HepG2 (cell line): Measurements from ENCODE around the gene ABCC5. TPM values are rescaled to one million over a fixed set of nuclear protein-coding genes. Genes with fewer than 3 reads are reported as not detected.

Experiments used
- ATAC-seq: fragments of 200-7000 bp; cut with Tn5 transposase; 3 replicates; pipeline ENCODE4 v1.9.1; 2020; ENCODE audit warnings: mild to moderate bottlenecking, moderate library complexity
- BruUV-seq: library from RNA; stranded (reverse); fragments of 400-500 nt; replicated peaks from 2 replicates; lab custom pipeline; 2021; lab: Mats Ljungman, UMichigan
- CTCF ChIA-PET: fragments of 300-600 bp; formaldehyde crosslinking; extraction: SDS; loops from one replicate; lab custom pipeline; 2021; ENCODE audit warnings: low total read pairs, inconsistent platforms, low intra/inter-chr PET ratio; lab: Yijun Ruan, JAX
- POLR2A ChIA-PET: fragments of 350-600 bp; sonication (Branson Sonifier 250); formaldehyde crosslinking; loops from one replicate; lab custom pipeline; 2020; ENCODE audit warnings: antibody characterized with exemption, inconsistent platforms; lab: Yijun Ruan, JAX
- DNase-seq: peaks from one replicate; pipeline ENCODE4 v3.0.0-alpha.2; 2015; ENCODE audit warnings: low spot score
- FAIRE-seq: peaks from 3 replicates; lab custom pipeline; 2011; peaks lifted over from hg19 to GRCh38; lab: Jason Lieb, UNC
- H2AFZ ChIP-seq: one replicate; pipeline ENCODE4 v1.6.1; 2011; ENCODE audit warnings: low read length, inconsistent platforms
- H3K27ac ChIP-seq: fragments of 300-600 bp; 3 replicates; pipeline ENCODE4 v1.8.0; 2011; ENCODE audit warnings: mixed run types, mild to moderate bottlenecking, mixed read lengths, low read length, inconsistent platforms; ENCODE audit not compliant: insufficient read depth; ENCODE audit errors: extremely low read length
- H3K27me3 ChIP-seq, 2 experiments: fragments of 200-600 bp in 1 of 2; 2 replicates in 1 of 2; 3 replicates in 1 of 2; pipeline versions ENCODE4 v1.6.0 to v1.8.0; 2011; ENCODE audit warnings: low read length in 2 of 2, mild to moderate bottlenecking in 2 of 2, moderate library complexity in 2 of 2, inconsistent platforms in 1 of 2; ENCODE audit not compliant: insufficient read depth in 2 of 2, control insufficient read depth in 1 of 2
- H3K36me3 ChIP-seq, 2 experiments: fragments of 200-600 bp in 1 of 2; replicated peaks in 1 of 2; 2 replicates in 1 of 2; 3 replicates in 1 of 2; pipeline versions ENCODE4 v1.5.1 to v1.8.0; 2011; ENCODE audit warnings: low read length in 2 of 2, inconsistent platforms in 1 of 2; ENCODE audit not compliant: insufficient read depth in 2 of 2, control insufficient read depth in 1 of 2
- H3K4me1 ChIP-seq: 2 replicates; pipeline ENCODE4 v1.5.1; 2012; ENCODE audit warnings: low read length, inconsistent platforms; ENCODE audit not compliant: insufficient read depth
- H3K4me2 ChIP-seq: 2 replicates; pipeline ENCODE4 v1.6.0; 2011; ENCODE audit warnings: low read depth, low read length, inconsistent platforms
- H3K4me3 ChIP-seq, 3 experiments: fragments of 200-600 bp in 1 of 3; sonication (generic), shearing (Covaris generic) in 1 of 3; replicated peaks in 1 of 3; 2 replicates each; pipeline ENCODE4 v1.5.1; 2011 to 2016; ENCODE audit warnings: low read length in 3 of 3, inconsistent platforms in 2 of 3, low read depth in 2 of 3, mild to moderate bottlenecking in 2 of 3, control low read depth in 1 of 3, mixed read lengths in 1 of 3; ENCODE audit not compliant: insufficient read depth in 1 of 3
- H3K79me2 ChIP-seq: one replicate; pipeline ENCODE4 v1.6.1; 2011; ENCODE audit warnings: low read length, inconsistent platforms; ENCODE audit not compliant: insufficient read depth
- H3K9ac ChIP-seq: 2 replicates; pipeline ENCODE4 v1.6.0; 2011; ENCODE audit warnings: mild to moderate bottlenecking, low read depth, low read length, inconsistent platforms; ENCODE audit not compliant: insufficient read depth
- H3K9me3 ChIP-seq: 2 replicates; pipeline ENCODE4 v1.5.1; 2012; ENCODE audit warnings: mild to moderate bottlenecking, low read length
- H4K20me1 ChIP-seq: 2 replicates; pipeline ENCODE4 v1.6.0; 2011; ENCODE audit warnings: inconsistent platforms, mild to moderate bottlenecking, low read length, moderate library complexity; ENCODE audit not compliant: insufficient read depth
- ATF5 ChIP-seq: sonication (generic); formaldehyde crosslinking; IDR thresholded peaks from 2 replicates; pipeline ENCODE4 v1.4.0; 2020; ENCODE audit warnings: mild to moderate bottlenecking, low read depth, missing genetic modification reagents
- CENPBD1 ChIP-seq: sonication (generic); formaldehyde crosslinking; IDR thresholded peaks from 2 replicates; pipeline ENCODE4 v1.8.0; 2022; ENCODE audit warnings: missing genetic modification reagents, low read depth, mild to moderate bottlenecking, borderline replicate concordance
- DNMT3B ChIP-seq: conservative IDR thresholded peaks from 2 replicates; pipeline ENCODE4 v1.6.1; 2016; ENCODE audit warnings: missing biosample characterization, control low read depth
- IRX3 ChIP-seq: sonication (generic); formaldehyde crosslinking; IDR thresholded peaks from 2 replicates; pipeline ENCODE4 v1.8.1; 2023; ENCODE audit warnings: mild to moderate bottlenecking, low read depth, missing genetic modification reagents, borderline replicate concordance
- KDM1A ChIP-seq: IDR thresholded peaks from 2 replicates; pipeline ENCODE4 v1.6.1; 2016; ENCODE audit warnings: missing compliant biosample characterization
- KLF11 ChIP-seq: IDR thresholded peaks from 2 replicates; pipeline ENCODE4 v1.6.1; 2016; ENCODE audit warnings: missing compliant biosample characterization
- MBD4 ChIP-seq: IDR thresholded peaks from 2 replicates; pipeline ENCODE4 v1.6.1; 2012; ENCODE audit warnings: low read length, inconsistent platforms, borderline replicate concordance
- MED13 ChIP-seq: sonication (generic); formaldehyde crosslinking; IDR thresholded peaks from 2 replicates; pipeline ENCODE4 v1.5.0; 2020; ENCODE audit warnings: missing genetic modification reagents
- PHF21A ChIP-seq: sonication (generic); formaldehyde crosslinking; IDR thresholded peaks from 2 replicates; pipeline ENCODE4 v1.5.0; 2020; ENCODE audit warnings: mild to moderate bottlenecking, missing genetic modification reagents
- RAD51 ChIP-seq: fragments of 450-650 bp; IDR thresholded peaks from 2 replicates; pipeline ENCODE4 v1.6.1; 2016; ENCODE audit warnings: borderline replicate concordance
- SCMH1 ChIP-seq: sonication (generic); formaldehyde crosslinking; IDR thresholded peaks from 2 replicates; pipeline ENCODE4 v1.9.0; 2021; ENCODE audit warnings: missing genetic modification reagents, mild to moderate bottlenecking, borderline replicate concordance
- THAP11 ChIP-seq: IDR thresholded peaks from 2 replicates; pipeline ENCODE4 v1.6.1; 2016; ENCODE audit warnings: missing biosample characterization, missing genetic modification reagents
- ZBTB46 ChIP-seq: sonication (generic); formaldehyde crosslinking; IDR thresholded peaks from 2 replicates; pipeline ENCODE4 v1.4.0; 2020; ENCODE audit warnings: mild to moderate bottlenecking, missing genetic modification reagents, borderline replicate concordance
- ZNF224 ChIP-seq: sonication (generic); formaldehyde crosslinking; IDR thresholded peaks from 2 replicates; pipeline ENCODE4 v1.5.0; 2020; ENCODE audit warnings: mild to moderate bottlenecking, missing genetic modification reagents
- ZNF329 ChIP-seq: sonication (generic); formaldehyde crosslinking; IDR thresholded peaks from 2 replicates; pipeline ENCODE4 v1.9.0; 2021; ENCODE audit warnings: low read depth, mild to moderate bottlenecking, missing genetic modification reagents
- ZNF34 ChIP-seq: sonication (generic); formaldehyde crosslinking; IDR thresholded peaks from 2 replicates; pipeline ENCODE4 v1.4.0; 2020; ENCODE audit warnings: mild to moderate bottlenecking, missing genetic modification reagents, borderline replicate concordance
- ZNF451 ChIP-seq: sonication (generic); formaldehyde crosslinking; IDR thresholded peaks from 2 replicates; pipeline ENCODE4 v1.5.0; 2020; ENCODE audit warnings: mild to moderate bottlenecking, missing genetic modification reagents
- WGBS: methylation state at CpG from one replicate; pipeline ENCODE4 v1.1.6; 2017; ENCODE audit warnings: low lambda C conversion rate; 5-methylcytosine and 5-hydroxymethylcytosine counted together
- in situ Hi-C: cut with HindIII; loops from 2 replicates; pipeline ENCODE4 v1.10.0; 2017; ENCODE audit warnings: low pct_unique_long_range_greater_than_20kb; ENCODE audit not compliant: extremely low pct_ligation_motif_present
- intact Hi-C: fragments of 100-400 bp; cut with micrococcal nuclease; formaldehyde crosslinking; loops from one replicate; pipeline ENCODE4 v1.10.0; 2022; ENCODE audit not compliant: unreplicated experiment
- polyA plus RNA-seq, 8 experiments: library from polyadenylated mRNA; depleted of rRNA in 3 of 8; stranded (reverse) in 7 of 8; unstranded in 1 of 8; fragments of >200 nt; fragmentation: Illumina TruSeq in 4 of 8; extraction: Trizol in 4 of 8; gene quantifications; 2 replicates each; pipeline versions ENCODE4 v1.2.1 to v1.2.3, GENCODE V29; 2011 to 2016; ENCODE audit warnings: low read depth in 4 of 8, missing spikeins in 1 of 8, mixed read lengths in 1 of 8; ENCODE audit not compliant: insufficient read depth in 1 of 8
- total RNA-seq, 5 experiments: library from RNA; depleted of rRNA; stranded (reverse); fragments of >200 nt; fragmentation: Illumina TruSeq; extraction: Trizol; gene quantifications; 2 replicates each; pipeline ENCODE4 v1.2.3, GENCODE V29; 2016; ENCODE audit warnings: low read depth in 1 of 5
- TF ChIP-seq, protein P1 (sequence below): IDR thresholded peaks from 2 replicates; pipeline ENCODE4 v1.6.1; 2012; ENCODE audit warnings: low read depth, low read length, improper control_type of control experiment

Gene ABCC5
- total and polyA plus RNA-seq, 2 of the 13 experiments (the other 11 are each of a cell fraction or from before 2014, with no cell fraction given), result 12.5 to 12.7 TPM

DNA sequence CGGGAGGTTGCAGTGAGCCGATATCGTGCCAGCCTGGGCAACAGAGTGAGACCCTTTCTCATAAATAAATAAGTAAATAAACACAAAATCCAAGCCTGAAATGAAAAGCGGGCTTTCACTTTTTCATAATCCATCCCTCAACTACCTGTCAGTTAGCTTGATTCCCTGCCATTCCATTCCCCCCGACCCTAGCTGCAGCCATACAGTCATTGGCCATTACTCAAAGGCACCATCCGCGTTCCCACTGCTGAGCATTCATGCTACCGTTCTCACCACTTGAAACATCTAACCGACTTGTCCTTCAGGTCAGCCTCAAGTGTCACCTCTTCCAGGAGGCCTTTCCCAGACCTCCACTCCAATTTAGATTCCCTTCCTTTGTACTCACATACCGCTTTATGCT lies 131.9 kb downstream of the ABCC5 start:
- ChIA-PET POLR2A (interaction anchor here (1.5 kb wide), 1 partner anchor 362 kb away, joined by 5 read pairs; the partner anchor contains the start of gene ALG3), CTCF (no interaction called here)
- Histone ChIP-seq H3K27ac (no peak overlapping the region), H3K79me2 (peaks cover 32% of the 10 kb centered on the region), H3K4me1 (peaks cover 22% of the 10 kb centered on the region; the same call in 1 of the 2 replicates), H4K20me1 (peaks cover 3% of the 10 kb centered on the region; the same call in 1 of the 2 replicates), H2AFZ (no peak overlapping the region), H3K9me3 (no peaks in the 10 kb centered on the region), H3K4me2 (peak overlapping the region; percentile 97; the same call in 1 of the 2 replicates), H3K36me3 (peaks cover 0 to 3% of the 10 kb centered on the region in 2 experiments; a peak in 1 of 5 replicates), H3K9ac (no peak overlapping the region), H3K4me3 (peak overlapping the region in 1 of 3 experiments; percentile 84; a peak in 1 of 6 replicates), H3K27me3 (no peaks in the 10 kb centered on the region; a peak in 2 of 5 replicates)
- no peak for ATAC-seq
- BruUV-seq, result no TSS peak
- TF ChIP-seq MED13 (CRISPR knock-in tag), result no peak
- no peak for TF ChIP-seq MBD4
- no peak for TF ChIP-seq SCMH1 (CRISPR knock-in tag)
- no peak for TF ChIP-seq ZBTB46 (CRISPR knock-in tag)
- TF ChIP-seq RAD51, result no peak
- TF ChIP-seq, protein P1, sequence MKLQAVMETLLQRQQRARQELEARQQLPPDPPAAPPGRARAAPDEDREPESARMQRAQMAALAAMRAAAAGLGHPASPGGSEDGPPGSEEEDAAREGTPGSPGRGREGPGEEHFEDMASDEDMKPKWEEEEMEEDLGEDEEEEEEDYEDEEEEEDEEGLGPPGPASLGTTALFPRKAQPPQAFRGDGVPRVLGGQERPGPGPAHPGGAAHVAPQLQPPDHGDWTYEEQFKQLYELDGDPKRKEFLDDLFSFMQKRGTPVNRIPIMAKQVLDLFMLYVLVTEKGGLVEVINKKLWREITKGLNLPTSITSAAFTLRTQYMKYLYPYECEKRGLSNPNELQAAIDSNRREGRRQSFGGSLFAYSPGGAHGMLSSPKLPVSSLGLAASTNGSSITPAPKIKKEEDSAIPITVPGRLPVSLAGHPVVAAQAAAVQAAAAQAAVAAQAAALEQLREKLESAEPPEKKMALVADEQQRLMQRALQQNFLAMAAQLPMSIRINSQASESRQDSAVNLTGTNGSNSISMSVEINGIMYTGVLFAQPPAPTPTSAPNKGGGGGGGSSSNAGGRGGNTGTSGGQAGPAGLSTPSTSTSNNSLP, result no peak
- TF ChIP-seq DNMT3B (CRISPR knock-in tag), result no peak
- no peak for TF ChIP-seq ZNF224
- no peak for TF ChIP-seq KDM1A (CRISPR knock-in tag)
- TF ChIP-seq ZNF329 (CRISPR knock-in tag), result no peak
- TF ChIP-seq IRX3 (CRISPR knock-in tag), result no peak
- no peak for TF ChIP-seq ZNF451 (CRISPR knock-in tag)
- TF ChIP-seq KLF11 (CRISPR knock-in tag), result no peak
- no peak for TF ChIP-seq CENPBD1 (CRISPR knock-in tag)
- TF ChIP-seq ATF5 (CRISPR knock-in tag), result no peak
- no peak for TF ChIP-seq PHF21A (CRISPR knock-in tag)
- TF ChIP-seq ZNF34 (CRISPR knock-in tag), result no peak
- TF ChIP-seq THAP11, result no peak
- FAIRE-seq, result no peak
- intact Hi-C loops, result loop anchor here (5.0 kb wide), 1 partner anchor 362 kb away; the partner anchor contains the start of genes ALG3 and EEF1AKMT4
- in situ Hi-C loops, result loop anchor here (25.0 kb wide), 1 partner anchor 252 kb away; the partner anchor contains the start of gene EIF2B5
- DNase-seq, result no peak
- WGBS, result 77% methylated on average over 10 of the region's 10 CpGs
